ENCODE results near the gene TYRP1.

Gene TYRP1

GRCh38 chr9:12739014-12739652 lies 45.9 kb downstream of the TYRP1 start:
- DNase-seq: no peak

GRCh38 chr9:12740845-12741244 lies 47.7 kb downstream of the TYRP1 start:
- DNase-seq: no peak

- DNase-seq: no peak
Observed at GRCh38 chr9:12748016-12748415, 54.8 kb downstream of the TYRP1 start.

- no peak for DNase-seq
Observed at GRCh38 chr9:12748954-12749353, 55.8 kb downstream of the TYRP1 start.

- DNase-seq: no peak
Observed at GRCh38 chr9:12753931-12754330, 60.7 kb downstream of the TYRP1 start.

DNA sequence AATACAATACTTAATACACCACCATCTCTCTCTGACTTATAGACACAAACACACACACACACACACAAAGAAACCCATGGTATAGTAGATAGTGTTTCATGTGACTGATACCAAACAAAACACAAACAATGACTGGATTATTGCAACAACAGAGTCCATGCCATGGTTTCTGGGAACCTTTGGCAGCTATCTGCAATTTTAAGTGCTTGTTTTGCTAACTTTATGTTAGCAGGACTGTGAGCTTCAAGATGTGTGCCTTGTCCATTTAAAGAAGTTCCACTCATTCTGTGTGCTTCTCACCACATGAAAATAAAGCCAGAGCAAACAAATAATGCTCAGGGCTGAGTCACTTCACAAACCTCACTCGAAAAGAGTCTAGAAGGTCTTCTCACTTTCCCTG lies 66.6 kb downstream of the TYRP1 start:
- DNase-seq: no peak

Measured in NCI-H2227 treated with DMSO at 0.1 percent for 48 hours (cell line).